Effector CD4-positive, alpha-beta T cell (primary cell): ENCODE measurements around the gene NBEA.

Source experiments
- DNase-seq: peaks from one replicate; pipeline ENCODE4 v3.0.0-alpha.2; 2020

The NBEA gene

DNA sequence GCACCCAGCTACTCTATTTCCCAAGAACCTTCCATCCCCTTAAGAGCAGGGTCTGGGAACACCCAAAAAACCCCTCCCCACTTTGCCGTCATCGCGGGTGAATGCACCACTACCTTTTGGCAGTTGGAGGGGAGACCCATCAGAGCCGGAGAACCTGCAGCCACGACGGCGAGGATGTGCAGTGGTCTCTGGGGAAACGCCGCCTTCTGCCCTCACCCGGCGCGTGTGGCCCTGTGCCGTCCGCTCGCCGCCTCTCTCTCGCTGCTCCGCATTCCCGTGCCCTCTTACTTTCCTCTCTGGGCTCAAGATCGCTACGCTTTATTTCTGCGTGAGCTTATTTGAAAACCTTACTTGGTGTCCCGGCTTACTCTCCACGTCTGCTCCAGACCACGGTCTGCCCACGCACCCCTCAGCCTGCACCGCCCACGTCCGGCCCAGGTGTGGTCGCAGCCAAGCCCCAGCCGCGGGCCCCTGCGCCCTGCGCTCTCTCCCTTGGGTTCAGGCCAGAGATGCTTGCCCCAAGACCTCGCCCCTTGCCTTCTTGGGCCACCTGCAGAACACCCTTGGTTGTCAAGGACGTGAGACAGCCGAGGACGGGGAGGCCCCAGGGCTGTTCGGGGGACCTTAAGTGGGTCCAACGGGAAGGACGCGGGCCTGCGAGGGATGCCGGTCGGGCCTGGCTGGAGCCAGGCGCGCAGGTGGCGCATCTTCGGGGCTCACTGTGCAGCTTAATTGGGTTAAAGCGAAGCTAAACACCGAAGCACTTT lies 536.4 kb downstream of the NBEA start:
- no peak for DNase-seq

DNA sequence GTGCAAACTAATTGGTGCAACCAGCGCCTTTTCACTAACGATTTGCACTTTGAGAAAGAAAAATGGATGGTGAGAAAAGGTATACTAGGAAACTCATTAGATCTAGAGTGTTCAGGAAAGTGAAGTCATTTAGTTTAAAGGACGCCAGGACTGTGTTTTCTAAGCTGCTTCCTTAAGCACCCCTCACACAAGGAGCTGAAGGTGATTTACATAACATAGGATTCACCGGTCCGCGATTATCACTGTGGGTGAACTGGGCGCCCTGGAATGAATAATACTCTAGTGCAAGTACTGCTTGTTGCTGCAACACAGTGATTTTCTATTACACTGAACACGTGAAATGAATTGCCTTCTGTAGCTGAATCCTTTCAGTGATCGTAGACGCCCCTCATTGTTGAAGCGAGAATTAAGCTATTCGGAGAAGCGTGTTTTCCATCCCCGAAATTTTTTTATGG lies 537.0 kb downstream of the NBEA start:
- no peak for DNase-seq

DNA sequence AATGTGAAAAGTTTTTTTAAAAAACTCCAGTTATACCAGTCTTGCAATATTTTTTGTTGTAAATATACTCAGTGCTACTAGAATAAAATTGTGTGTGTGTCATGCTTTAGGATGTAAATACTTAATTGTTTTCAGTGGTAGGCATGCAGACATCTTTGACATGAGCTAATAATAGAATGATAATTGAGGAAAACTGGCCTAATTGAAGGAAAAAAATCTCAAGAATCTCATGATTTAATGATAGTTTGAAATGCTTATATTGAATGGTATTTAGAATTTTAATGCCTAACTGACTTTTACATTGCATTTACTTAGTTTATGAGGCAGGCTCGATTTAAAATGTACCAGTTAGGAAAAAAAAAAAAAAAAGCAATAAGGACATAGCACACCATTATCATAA lies 537.6 kb downstream of the NBEA start:
- DNase-seq: no peak

DNA sequence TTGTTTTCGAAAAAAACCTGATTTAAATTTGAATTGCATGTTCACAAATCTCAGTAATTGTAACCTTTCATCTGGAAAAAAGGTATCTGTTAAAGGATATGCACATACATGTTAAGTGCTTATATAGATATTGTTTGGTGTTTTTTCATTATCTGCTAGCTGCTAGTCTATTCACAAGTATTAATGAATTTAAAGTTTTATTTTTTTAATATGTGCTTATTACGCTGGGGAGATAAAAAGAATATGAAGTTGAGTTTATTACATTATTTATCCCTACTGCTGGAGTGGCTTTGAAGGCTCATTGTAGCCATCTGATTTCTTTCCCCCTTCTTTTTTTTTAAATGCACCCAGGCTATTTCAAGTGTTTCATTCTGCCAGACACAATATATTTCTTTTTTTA lies 538.3 kb downstream of the NBEA start:
- no peak for DNase-seq

DNA sequence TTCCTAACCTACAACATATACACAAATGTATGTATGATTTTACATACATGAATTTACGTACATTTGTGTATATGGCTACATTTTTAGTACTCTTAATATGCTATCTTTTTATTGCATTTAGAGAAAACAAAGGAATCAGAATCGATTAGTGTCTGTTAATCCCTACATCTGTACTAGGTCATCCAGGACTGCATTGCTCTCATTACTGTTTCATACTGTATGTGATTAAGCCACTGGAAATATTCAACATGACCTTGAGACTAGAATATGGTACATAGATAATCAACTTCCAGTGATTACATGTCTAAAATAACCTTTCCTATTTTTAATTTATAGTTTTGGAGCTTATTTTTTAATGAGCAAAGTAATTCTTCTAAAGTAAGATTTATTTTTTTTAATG lies 539.7 kb downstream of the NBEA start:
- DNase-seq: no peak

DNA sequence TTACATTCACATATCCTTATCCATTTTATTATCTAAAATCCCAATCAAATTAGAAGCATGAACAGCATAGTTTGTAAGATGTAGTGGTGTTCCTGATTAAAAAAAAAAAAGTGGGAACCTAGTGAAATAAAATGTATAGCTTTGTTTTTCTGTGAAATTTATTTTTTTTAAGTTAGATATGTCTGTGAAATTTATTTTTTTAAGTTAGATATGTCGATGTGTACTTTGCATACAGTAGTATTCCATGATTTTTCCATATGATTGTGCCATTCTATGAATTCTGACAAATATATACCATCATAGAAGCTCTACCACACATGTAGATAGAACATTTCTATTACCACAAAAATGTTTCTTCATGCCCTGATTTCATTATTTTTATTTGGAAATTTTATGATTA lies 540.5 kb downstream of the NBEA start:
- no peak for DNase-seq

DNA sequence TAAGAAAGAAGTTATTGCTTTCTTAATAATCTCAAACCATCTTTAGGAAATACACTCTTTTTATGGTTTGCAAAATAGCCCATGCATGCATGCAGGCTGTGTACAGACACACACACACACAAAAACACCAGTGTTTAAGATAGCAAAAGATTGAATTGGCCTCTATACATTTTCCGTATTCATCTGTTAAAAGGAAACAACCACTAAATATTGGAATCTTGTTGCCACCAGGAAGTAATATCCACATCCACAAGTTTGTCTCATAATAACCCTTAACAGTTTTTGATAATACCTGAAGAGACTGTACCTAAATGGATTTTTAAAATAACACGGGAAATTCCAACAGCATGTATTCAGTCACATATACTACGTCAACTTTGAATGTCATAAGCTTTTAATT lies 541.7 kb downstream of the NBEA start:
- DNase-seq: no peak

GRCh38 chr13:35484384-35484783 lies 542.3 kb downstream of the NBEA start:
- DNase-seq: no peak

DNA sequence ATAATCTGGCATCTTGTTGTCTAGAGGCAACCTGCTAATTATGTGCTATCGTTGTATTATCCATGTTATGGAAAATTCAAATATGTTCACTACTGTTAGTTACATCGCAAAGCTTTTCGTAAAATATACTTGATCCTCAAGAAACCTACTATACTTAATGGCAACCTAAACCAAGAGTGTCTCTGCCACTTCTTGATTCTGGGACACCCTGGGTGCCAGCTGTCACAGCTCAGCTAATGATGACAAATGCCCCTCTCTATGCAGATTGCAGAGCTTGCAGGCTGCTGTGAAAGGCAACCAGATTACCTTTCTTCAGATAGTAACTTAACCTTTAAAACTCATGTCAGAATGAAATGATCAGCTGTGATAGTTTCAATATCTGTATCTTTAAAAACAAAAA lies 543.4 kb downstream of the NBEA start:
- no peak for DNase-seq

DNA sequence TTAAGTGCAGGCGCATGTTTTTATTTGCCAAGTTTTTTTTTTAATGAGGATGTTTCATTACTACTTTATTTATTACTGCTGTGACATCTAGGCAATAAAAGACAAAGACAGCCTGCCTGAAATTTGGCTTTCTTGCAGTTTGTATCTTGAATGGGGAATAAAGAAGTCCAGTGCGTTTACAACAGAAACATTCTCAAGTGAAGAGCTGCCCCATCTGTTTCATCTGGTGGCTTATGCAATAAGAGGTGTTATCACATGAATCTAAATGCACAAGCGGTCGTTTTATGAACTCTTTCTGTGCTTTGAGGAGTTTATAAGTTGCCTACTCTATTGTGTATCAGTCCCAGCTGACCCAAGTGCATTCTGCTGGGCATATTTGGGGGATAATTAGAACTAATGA lies 547.0 kb downstream of the NBEA start:
- DNase-seq: no peak

DNA sequence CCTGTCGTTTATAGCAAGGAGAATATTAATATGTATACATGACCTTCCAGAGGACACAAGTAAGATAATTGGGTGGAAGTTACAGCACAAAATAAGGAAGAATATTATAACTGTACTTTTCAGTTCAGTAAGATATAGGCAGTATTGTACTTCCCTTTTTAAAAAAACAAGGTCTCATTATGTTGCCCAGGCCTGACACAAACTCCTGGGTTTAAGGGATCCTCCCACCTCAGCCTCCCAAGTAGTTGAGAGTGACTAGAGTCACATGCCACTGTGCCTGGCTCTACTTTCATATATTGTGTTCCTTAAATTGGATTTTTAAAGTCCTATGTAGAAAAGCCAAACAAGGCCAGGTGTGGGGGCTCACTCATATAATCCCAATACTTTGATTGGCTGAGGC lies 553.9 kb downstream of the NBEA start:
- no peak for DNase-seq

- no peak for DNase-seq
Observed at GRCh38 chr13:35496761-35497386, 554.8 kb downstream of the NBEA start.

GRCh38 chr13:35498231-35498630 lies 556.2 kb downstream of the NBEA start:
- no peak for DNase-seq

DNA sequence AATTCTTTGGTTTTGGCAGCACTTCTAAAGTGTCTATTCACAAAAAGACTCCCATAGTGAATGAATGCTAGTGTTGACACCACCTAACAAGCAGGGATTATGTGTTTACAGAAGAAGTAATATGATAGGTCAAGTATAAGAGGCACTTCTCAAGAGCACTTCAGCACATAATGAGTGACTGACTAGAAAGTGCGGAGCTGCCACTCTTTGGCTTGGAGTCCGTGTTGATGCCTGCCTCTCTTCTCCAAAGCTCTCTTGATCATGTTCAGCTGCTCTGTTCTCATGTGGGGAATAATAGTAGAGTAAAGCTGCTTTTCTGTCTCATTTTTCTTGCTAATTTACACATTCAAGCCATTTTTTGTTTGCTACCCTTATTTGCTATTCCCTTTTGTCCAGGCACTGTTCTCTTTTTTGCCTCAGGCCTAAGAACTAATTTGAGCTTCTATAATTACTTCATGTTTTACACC lies 557.2 kb downstream of the NBEA start:
- no peak for DNase-seq

DNA sequence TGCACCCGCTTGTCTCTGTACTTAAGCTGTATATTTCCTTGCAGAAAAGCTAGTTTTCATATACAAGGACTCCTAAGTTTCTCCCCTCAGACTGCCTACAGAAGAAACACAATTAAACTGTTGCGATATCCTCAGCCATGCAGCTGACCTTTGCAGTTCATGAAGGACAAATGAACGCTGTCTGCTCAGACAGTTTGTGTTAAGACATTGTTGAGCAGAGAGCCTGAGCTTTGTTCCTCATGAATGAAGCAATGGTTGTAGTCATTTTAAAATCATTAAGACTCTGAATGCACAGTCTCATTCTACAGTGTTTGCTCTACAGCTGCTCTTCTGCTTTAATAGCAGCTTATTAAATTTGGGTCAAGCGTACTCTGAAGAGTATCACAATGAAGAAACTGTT lies 557.6 kb downstream of the NBEA start:
- no peak for DNase-seq

DNA sequence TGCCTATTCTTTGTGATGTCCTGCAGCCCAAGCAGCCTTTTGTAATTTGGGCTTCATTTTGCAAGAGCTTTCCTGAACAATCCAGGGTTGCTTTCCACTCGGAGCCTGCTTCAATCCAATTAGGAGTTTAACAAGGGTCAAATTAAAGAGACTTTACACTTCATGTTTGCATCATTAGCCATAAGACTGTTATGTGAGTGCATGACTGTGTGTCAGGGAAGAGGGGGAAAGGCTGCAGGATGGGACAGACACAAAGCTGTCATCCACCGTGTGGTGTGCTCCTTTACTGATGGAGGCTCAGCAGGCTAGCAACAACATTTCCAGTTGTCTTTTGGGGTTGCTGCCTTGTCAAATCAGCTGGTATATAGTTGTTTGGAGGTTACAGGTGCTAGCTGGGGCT lies 558.1 kb downstream of the NBEA start:
- no peak for DNase-seq

DNA sequence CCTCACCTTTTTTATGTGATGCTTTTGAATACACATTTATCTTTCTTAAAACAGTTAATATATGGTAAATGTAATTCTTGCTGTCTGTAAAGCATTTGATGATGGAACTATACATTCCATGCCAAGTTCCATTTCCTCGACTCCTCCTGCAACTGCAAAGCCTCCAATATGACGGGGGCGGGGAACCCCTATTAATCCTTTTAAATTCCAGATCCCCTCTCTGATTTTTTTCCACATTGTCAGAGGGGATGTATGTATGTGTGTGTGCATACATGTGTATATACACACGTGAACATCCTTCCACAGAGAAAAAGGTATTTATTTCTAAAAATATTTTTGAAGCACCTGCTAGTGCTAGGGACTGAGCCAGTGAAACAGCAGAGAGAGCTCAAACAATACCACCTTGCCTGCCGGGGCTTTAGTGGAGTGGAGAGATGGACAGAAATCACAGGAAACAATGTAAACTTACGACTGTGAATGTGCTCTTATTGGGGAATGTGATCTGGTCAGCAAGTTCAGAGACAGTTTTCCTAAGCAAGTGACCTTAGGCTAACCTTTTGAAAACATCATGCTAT lies 559.7 kb downstream of the NBEA start:
- DNase-seq: no peak

DNA sequence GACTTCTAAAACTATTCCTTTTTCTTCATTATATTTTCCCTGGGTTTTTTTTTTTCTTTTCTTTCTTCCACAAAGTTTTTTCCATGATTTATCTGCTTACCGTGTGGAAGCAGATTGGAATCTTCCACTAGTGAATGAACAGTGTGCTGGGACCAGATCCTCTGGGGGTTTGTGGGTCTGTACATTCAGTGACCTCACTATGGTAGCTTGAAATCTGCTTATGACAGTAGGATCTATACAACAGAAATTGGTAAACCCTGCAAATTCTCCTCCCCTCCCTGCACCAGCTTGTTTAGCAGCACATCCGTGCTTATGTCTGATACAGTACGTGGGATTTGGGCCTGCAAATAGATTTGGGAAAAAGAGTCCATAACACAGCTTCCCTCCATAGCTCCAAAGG lies 560.4 kb downstream of the NBEA start:
- no peak for DNase-seq

DNA sequence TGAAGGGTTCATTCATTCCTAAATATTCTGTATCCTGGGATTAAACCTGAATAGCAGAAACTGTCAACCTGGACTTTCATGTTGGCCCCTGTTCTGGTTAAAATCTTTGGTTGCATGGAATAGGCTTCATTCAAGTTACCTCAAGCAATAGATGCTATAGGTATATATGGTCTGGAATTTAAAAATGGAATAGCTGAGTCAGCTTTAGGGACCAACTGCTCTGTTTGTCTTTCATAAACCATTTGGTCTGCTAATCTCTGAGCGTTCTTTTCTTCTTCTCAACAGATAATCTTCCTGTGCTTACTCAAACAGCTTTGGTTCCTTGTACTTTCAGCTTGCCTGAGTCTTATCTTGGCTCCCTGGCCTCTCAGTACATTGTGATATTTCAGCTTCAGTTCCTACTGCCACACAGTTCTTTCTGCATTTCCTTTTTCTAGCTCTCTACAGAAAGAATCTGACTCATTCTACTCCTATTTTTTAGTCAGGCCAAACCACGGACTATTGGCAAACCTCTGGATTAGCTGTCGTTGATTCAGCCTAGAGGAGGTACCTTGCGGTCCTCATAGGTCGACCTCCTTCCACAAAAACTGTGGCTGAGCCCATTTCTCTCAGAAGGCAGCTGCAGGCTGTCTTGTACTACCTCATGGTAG lies 570.3 kb downstream of the NBEA start:
- no peak for DNase-seq

DNA sequence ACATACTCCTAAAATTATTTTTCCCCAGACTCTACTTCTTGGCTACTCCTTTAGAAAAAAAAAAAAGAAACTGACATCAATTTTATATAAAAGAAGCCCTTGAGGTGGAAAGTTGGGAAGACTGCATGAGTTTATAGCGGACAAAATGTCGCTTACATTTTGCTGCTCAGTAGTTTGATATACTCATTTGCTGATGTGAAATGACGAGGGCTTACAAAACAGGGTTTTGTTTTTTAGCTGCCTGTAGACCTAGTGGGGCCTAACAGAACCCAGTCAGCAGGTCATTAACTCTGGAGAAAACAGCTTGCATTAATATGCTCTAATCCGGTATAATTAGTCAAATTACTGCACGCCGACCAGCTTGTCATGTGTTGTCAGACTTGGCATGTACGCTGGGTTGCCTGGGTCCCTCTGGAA lies 572.0 kb downstream of the NBEA start:
- DNase-seq: no peak

GRCh38 chr13:35514801-35515502 lies 572.9 kb downstream of the NBEA start:
- DNase-seq: no peak

DNA sequence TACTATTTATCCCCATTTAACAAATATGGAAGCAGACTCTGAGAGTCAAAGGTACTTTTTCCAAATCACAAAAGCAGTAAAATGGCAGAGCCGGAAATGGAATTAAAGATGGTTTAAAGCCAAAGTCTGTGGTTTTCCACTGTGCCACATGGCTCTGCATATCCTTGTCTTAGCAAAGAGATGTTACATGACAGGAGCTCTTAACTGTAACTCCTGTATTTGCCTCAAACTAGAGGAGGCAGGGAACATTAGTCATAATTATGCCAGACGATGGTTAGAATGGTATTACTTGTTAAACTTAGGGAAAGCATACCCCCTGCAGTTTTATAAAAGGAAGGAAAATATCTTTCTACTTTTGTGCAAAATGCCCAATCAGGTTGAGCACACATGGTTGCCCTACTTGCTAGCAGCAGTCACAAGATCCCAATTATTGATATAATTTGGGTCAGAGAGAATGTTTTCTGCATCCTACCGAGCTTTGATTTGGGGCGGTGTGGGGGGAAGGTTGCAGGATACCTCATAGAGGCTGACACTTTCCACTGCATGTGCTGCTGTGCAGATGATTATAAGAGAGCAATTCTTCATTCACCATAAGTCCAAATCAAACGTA lies 576.4 kb downstream of the NBEA start:
- no peak for DNase-seq

DNA sequence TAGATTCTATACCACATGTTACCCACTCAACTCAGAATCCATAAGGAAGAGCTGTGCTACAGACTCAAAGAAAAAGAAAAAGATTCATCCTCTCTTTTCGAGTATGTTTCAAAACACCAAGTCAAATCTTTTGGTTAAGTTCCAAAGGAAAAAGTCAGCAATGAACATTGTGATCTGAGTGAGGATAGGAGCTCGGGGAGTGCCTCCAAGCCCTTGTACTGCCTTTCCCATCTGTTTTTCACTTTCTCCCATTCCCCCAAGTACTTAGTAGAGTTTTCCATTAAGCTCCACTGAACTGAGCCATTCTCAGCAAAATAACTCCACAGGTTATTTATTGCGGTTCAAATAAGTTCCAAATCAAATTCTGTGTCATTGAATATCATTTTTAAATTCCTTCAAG lies 582.1 kb downstream of the NBEA start:
- DNase-seq: no peak
